Epithelial cell of prostate (primary cell): Measurements from ENCODE around the gene NME9.

Experiments
- DNase-seq: peaks from one replicate; pipeline ENCODE4 v3.0.0-alpha.2; 2011; ENCODE audit warnings: low read depth, low spot score
- H3K27ac ChIP-seq: fragments of 450-650 bp; 2 replicates; pipeline ENCODE4 v1.5.1; 2017; ENCODE audit warnings: mild to moderate bottlenecking

Gene NME9

DNA sequence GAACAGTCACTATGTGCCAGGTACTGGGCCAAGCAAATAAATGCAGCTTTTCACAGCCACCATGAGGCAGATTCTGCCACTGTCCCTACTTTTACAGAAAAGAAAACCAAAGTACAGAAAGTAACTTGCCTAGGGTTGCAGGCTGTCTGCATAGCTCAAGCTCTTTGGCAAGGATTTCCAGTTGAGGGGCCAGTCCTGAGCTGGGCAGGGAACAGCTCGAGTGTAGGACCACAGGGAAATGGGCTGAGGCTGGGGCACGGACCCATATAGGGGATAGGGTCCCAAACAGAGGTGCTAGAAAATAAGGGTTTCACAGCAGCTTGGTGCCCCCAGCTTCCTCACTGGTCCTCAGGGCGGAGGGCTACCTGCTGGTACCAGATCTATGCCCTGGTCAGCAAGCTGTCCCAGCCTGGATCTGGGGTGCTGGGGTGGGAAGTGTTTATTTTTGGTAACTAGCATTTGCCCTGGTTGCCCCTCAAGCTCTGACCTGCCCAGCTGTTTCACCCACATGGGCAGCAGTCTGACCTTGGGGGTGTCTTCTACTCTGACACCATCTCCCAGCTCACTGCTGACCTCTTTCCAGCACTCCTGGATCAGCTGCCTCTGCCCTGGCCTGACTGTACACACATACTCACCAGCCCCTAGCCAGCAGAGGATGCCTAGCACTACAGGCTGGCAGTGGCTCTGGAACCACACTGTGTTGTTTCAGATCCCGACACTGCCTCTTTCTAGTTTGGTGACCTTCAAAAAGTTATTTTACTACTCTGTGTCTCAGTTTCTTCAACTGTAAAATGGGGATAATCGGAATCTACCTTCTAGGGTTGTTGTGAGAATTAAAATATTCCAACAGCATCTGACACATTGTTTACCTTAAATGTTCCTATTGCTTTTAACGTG, 35.0 kb upstream of the NME9 start:
- DNase-seq: no peak
- H3K27ac ChIP-seq: no peak overlapping the region

DNA sequence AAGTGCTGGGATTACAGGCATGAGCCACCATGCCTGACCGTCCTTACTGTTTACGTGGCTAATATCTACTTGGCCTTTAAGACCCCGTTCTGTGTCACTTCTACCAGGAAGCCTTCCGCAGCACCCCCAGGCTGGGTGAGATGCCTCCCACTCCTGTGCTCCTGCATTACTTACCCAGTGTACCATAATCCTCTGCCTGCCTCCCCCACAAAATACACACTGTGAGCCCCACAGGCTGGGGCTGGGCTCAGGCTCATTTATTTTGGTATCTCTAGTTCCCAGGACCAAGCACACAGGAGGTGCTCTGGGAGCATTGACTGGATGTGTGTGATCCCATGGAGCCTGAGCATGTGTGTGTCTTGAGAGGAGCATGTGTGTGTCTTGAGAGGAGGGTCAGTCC, 33.7 kb upstream of the NME9 start:
- H3K27ac ChIP-seq: no peak overlapping the region
- no peak for DNase-seq

DNA sequence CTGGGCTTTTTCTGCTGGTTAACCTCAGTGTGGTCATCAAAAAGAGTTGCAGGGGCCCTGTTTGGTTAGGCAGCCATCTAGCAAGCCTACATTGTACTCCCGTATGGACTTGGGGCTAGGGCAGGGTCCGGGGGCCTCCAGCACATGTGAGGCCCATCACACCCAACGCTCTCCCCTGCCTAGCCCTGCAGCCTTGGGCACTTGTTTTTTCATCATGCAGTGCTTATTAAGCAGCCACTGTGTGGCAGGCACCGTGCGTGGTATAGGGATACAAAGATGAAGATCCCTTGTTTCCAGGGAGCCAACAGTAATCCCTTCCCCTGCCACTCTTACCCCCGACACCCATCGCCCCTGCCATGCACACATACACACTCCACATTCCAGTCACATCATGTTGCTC, 32.9 kb upstream of the NME9 start:
- no peak for DNase-seq

DNA sequence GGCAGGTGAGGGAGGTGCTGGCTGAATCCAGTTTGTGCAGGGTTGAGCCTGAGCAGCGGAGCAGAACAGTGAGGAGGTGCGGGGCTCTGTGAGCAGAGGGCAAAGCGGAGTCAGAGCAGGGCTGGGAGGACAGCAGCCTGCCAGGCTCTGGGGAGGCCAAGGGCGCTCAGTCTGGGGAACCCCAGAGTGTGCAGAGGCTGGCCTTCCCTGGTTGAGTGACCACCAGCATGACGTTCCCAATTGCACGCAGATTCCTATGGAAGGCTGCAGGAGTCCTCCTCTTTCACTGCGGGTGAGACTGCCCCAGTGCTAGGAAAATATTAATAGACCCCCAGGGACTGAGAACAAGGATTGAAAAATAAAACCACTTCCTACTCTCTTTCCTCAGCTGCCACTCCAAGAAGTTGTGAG, 31.9 kb upstream of the NME9 start:
- H3K27ac ChIP-seq: no peak overlapping the region
- no peak for DNase-seq

More for the DNA sequence above, 32.9 kb upstream of the NME9 start:
- H3K27ac ChIP-seq: no peak overlapping the region

DNA sequence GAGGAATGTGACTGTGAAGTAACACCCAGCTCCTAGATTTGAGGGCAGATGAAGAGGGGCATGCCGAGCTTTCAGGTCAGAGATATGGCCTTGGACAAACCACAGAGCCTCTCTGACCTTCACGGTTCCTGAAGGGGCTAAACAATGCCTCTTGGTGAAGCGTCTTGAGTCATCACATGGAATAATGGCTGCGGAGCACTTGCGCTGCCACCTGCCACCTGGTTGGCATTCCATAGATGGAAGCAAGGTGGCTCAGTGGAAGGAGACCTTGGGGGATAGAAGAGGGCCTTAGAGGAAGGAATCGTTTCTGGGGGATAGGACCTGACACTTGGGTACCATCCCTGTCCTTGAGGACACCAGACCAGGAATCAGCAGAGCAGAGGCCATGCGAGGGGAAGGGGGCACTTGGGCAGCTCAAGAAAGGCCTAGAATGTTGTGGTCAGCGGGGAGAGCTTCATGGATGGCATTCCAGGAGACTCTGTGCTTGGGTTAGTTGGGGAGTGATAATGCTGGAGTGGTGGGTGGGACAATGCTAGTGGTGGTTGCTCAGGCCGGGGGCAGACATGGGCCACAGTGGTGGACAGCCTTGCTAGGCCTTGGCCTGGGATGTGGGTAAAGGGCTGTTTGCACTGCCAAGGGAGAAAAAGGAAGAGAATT, 31.3 kb upstream of the NME9 start:
- no peak overlapping the region for H3K27ac ChIP-seq
- DNase-seq: no peak

DNA sequence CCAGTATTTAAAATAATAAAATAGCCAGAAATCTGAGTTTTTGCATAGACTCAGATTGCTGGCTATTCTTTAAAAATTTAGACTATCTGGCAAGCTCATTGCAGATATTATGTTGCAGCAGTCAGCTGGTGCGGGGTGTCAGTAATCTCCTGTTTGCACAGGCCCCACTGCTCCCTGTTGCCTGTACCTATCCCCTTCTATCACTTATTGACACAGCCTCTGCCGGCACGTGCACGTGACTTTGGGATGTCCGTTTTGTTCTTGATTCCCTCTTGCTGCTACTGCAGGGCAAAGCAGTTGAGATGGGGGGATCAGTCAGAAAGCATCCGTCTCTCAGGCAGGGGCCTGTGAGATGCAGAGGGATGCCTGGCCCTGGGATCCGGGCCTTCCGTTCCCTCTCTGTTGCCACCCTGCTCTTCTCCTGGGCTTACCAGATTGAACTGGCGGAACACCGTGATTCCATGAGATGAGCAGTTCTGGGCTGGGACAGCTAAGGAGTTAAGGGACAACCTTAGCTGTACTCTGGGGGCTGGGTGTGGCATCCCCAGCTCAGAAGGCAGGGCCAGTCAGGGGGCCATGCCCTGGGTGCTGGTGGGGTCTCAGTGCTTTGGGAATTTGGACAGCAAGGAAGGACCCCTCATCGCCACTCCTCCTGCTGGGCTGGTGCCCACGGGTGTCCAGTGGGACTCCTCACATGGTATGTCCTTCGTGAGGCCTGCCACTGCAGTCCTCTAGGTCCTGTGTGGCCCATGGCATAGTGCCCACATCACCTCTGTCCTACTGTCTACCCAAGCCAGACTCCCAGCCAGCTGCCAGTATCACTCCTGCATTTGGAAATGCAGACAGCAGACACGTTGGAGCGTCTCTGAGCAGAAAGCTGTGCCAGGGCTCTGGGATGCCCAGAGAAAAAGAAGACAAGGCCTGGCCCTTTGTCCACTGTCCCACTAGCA, 30.5 kb upstream of the NME9 start:
- DNase-seq: no peak
- no peak overlapping the region for H3K27ac ChIP-seq

DNA sequence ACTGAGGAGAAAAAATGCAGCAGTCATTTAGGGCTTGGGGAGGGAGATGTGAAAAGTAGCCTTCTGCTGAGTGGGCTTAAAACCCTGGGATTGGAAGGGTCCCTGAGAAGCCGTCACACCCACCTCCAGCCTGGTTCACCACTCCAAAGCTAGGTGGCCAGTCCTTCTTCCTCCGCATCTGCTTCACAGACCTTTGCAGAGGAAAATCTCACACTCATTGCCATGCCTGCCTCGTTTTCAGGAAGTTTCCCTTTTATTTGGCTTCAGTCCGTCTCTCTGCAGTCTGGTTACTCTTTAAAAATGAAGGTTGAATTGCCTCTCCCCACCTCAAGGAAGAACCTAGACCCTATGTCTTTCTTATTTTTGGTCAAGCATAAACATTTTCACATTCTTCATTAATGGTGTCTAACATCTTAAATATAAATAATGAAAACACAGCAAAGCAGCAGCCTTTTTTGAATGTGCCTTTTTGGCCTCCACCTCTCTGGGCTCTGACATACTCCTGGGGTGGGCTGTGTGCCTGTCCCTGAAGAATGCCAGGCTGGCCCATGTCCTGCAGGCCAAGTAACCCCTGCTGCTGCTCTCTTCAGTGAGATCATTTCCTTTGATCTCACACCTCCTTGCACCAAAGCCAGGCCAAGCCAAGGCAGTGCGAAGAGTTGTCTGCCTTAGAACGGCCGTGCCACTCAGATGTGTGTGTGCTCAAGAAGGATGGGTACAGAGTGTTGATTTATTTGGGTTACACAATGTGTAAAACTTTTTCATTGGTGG, 29.7 kb upstream of the NME9 start:
- H3K27ac ChIP-seq: no peak overlapping the region
- no peak for DNase-seq

DNA sequence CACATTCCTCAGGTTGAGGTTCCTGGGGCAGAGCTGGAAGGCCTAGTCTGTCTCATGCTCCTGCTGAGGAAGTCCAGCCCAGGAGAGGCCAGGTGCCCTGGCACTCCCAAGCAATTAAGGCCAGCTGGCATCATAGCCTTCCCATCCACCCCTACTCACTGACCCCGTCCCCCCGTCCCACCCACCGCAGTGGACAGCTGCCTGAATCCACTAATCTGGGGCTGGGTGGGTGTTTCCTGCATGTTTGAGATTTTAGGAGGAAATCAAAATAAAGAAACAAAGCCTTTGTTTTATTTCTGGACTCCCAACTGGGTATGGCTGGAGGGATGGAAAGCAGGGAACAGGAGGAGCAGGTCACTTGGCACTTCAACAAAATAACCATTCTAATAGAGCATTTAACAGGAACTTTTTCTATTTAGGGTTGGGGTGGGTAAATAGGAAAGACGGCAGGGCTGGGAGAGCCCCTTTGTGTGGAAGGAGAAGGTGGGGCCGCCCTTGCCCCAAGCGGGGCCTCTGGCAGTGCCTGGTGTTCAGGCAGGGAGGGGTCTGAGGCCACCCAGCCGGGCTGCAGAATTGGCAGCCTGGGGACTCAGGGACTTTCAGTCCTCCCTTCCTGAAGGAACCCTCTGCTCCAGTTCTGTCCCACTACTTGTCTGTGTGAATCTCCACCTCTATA, 27.2 kb upstream of the NME9 start:
- no peak for DNase-seq
- H3K27ac ChIP-seq: no peak overlapping the region

DNA sequence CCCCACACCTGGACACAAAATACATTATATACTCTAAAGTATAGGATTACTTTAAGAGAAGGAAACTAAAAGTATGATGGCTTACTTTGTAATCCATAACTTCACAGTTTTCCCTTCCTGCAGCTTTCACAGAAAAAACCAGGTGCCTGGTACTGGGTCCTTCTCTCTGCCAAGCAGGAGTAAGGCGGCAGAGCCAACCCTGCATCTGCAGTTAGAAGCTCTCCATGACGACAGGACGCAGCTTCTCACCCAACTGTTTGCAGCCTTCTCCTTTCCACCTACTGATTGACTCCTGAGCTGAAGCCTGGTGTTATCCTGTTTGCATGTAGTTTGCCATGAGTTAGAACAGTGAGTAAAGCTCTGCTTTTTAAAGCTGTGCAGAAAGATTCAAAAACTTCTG, 25.4 kb upstream of the NME9 start:
- DNase-seq: no peak

DNA sequence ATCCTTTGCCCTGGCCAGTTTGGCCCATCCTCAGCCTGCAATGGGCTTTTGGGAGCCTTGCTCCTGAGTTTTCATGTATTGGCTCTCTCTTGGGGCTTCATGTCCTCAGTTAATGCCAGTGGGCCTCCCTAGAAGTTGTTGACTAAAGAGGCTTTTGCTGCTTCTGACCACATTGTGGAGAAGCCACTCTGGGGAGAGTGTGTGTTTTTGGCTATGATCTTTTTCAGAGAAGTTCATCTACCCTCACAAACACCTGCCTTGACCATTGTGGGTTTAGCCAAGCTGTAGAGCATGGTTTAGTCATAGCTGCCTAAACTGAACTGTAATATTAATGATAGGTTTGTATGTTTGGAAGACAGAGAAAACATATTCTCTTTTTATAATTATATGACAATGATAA, 24.7 kb upstream of the NME9 start:
- no peak overlapping the region for H3K27ac ChIP-seq

More for the DNA sequence above, 25.4 kb upstream of the NME9 start:
- H3K27ac ChIP-seq: no peak overlapping the region

DNA sequence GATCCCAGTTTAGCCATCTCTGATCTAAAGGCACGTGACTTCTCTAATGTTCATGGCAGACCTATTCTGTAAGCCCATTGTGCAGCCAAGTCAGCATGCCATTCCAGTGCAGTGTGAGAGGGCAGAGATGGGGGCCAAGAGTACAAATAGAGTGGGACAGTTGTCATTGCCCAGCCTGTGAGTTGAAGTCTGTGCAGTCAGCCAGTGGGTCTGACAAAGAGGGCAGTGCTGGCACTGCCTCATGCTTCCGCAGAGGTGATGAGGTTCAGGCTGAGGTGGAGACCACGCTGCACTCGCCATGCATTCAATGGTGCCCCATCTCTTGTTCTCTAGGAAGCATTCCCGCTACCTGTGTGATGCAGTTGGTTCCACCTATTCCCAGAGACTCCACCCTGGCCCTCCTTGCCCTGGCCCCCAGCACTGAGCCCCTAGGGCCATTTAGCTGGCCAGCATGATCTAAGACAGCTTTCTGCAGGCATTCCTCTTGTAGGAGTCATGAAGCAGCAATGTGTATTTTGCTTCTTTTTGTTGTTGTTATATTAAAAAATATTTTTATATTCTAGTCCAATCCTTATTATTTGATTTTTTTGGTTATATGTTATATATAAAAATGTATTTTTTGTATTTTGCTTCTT, 22.4 kb upstream of the NME9 start:
- H3K27ac ChIP-seq: no peak overlapping the region
- DNase-seq: no peak

More for the DNA sequence above, 24.7 kb upstream of the NME9 start:
- DNase-seq: no peak

DNA sequence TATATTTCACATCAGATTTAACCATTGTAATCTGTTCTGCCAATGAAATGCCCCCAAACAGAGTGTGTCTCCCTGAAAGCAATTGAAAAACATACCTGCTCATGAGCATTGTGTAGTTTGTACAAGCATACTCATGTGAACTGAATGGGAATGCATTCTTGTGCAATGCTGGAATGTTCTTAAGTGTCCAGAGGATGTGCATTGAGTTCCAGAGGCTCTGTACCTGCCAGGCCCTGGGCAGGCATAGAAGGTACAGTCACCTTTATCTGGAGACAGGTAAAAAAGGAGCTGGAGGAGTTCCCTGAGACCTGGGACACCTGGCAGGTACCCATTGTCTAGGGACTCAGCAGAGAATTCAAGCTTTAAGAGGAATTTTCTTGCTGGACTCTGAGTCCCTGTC, 21.5 kb upstream of the NME9 start:
- no peak for DNase-seq
- no peak overlapping the region for H3K27ac ChIP-seq

DNA sequence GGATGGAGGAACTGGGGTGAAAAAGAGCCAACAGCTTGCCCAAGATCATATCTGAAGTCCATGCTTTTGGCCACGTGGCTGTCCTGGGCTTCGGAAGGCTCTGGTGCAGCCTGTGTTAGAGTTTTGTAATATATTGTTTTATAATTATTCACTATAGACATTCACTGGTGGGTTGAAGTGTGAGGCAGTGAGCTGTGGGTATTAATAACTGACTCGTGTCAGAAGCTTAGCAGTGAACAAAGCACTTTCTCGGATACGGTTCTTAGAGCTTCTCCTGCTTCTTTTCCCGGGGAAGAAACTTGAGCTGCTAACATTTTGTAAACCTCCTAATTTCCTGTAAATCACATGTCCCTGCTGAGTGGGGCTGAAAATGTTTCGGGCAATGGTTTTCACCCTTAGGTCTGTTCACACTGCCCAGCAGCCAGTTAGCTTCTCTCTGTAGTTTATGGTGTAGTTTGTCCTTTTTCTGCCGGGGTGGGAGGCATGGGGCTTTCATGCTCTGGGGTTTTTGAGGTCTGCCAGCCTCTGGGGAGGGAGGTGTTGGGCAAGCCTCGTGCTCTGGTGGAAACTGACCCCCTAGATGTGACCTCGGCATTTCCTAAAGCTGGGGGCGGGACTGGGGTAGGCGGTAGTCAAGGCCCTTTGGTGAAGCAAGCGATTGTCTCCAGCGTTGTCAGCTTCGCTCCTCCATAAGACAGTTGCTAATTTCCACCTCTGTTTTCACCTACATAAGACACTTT, 20.4 kb upstream of the NME9 start:
- no peak overlapping the region for H3K27ac ChIP-seq
- no peak for DNase-seq

DNA sequence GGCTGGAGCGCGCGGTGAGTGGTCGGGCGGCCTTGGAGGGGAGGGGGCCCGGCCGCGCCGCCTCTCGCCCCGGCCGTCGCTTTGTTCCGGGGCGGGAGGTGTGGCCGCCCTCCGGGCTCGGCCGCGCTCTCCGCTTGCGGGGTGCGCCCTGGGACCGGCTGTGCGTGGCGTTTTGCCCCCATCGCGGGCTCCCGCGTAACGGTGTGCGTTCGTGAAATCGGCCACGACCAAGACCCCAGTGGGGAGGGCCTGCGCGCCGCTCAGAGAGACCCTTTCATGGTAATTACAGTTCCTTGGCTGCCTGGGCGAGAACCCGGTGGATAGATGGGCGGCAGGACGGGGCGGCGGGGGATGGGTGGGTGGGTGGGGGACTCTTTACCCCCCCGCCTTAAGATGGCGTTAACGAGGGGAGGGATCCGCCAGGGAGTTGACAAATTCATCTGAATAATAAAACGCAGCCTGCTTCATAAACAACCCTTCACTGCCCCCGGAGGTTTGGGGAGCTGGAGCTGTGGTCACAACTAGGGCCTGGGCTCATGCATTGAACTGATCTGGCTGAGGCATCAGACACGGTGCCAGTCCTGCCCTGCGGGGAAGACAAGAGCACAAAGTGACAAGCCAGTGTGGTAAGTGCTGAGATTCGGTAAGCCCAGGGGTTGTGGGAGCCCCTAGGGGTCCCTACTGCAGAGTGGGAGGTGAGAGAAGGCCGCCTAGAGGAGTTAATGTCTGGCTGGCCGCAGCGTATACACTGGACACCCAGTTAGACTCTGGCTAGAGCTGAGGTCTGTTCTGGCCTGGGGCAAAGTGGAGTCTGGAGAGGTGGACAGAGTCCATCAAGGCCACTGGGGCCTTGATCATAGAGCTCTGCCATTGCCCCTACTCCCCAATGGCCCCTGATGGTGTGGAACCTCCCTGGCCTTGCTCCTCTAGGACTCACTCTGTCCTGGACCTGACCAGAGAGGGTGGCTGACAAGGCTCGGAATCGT, 19.4 kb upstream of the NME9 start:
- no peak overlapping the region for H3K27ac ChIP-seq
- DNase-seq: no peak

DNA sequence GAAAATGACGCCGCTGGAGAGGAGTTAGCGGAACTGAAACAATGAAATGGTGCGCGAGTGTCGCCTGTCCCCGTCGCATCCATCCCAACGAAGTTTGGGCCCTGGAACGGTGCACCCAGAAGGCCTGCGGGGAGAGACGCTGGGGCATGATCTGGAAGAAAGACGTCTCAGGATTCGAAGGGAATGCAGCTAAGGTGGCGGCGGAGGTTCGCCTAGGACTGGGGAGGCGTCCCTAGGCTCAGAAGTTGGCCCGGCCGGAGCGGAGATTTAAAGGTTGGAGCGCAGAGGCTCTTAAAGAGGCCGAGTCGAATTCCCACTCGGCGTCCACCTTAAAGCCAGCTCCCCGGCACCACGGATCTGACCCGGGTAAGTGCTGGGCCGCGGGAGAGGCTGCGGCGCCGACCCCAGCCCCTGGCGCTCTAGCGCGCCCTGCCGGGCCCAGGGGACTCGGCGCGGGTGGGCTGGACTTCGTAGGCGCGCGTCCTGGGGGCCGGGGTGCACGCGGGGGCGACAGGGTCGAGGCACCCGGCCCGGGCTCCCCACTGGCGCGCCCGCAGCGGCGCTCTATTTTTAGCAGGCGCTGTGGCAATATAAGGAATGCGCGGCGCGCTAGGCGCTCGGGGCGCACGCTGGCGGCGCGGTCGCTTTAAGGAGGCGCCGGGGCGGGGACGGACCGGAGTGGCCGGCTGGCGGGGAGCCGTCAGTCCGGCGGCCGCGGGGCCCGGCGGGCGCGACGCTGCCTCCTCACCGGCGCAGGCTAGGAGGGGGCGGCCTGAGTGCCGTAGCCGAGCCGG, 18.5 kb upstream of the NME9 start, which contains the start of gene MRAS:
MRAS (plus strand) TSS at position 620 of the 794 bp plus-strand sequence. CDS start 24,305 bp downstream, outside the sequence.
- H3K27ac ChIP-seq: peak within 1 kb of the TSS; percentile 18
- DNase-seq: no peak

DNA sequence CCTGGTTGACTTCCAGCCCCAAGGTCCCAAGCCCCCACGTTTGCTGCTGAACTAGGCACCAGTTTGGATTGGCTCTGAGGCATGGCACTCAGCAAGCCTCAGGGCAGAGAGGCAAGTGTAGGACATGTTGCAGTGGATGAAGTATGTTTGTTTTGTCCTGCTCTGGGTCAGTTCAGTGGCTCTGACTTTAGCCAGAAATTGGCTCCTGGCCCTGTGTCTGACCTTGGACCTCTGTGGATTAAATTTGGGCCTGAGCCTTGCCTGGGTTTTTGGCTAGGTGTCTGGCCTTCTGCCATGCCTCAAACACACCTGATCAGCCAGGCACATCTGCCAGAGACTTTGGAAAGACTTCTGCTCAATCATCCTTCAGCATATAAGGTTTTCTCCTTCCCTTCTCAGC, 15.1 kb upstream of the NME9 start:
- no peak overlapping the region for H3K27ac ChIP-seq
- no peak for DNase-seq
